Measurements from ENCODE around the gene ZNF592.
"Not testable (repeated sequence)": the region's sequence is repeated elsewhere in the genome, so short reads cannot be mapped to it uniquely, and the experiment has no call there.

The ZNF592 gene

GRCh38 chr15:84840255-84840654 lies 91.9 kb downstream of the ZNF592 start:
- H3K27ac ChIP-seq, result no peak overlapping the region
- H3K36me3 ChIP-seq, result no peaks in the 10 kb centered on the region
- no peak for TF ChIP-seq CTCF (IDR thresholded peaks at IDR 0.05)
- H3K4me3 ChIP-seq (ENCODE audit: low read depth in 1 of 2, low read length in 1 of 2), result no peak overlapping the region
- H3K27me3 ChIP-seq, result no peaks in the 10 kb centered on the region
- H3K9me3 ChIP-seq, result no peaks in the 10 kb centered on the region
- H3K4me1 ChIP-seq (ENCODE audit: control insufficient read depth in 1 of 2, insufficient read depth in 1 of 2, low read depth in 1 of 2, low read length in 1 of 2), result peaks cover 26 to 29% of the 10 kb centered on the region in 2 experiments

DNA sequence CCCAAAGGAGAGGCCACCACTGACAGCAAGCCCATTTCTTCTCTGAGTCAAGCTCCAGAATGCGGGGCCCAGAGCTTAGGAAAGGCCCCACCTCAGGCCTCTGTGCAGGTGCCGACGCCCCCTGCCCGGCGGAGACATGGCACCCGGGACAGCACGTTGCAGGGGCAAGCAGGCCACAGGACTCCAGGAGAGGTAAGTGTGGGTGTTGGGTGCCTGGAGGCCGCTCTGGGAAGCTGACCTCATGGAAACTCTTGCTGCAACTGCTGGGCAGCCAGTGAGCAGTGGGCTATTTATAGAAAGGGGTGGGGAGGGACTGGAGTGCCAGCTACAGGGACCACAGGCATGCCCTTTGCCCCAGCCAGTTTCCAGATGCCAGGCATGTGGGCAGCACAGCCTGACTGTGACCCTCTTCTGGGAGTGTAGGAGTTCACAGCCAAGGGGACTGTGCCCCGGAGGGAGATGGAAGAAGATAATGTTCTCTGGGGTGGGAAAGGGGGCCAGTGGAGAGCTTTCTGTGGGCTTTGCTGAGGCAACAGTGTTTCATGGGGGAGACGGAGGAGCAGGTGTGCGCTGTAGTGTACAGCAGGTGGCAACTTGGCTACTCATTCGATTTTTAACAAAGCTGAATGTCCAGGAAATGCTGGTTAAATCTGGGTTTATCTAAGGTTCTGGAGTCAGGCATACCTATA lies 92.5 kb downstream of the ZNF592 start:
- H3K27ac ChIP-seq, result no peak overlapping the region
- peaks cover 20 to 23% of the 10 kb centered on the region in 2 experiments for H3K4me1 ChIP-seq (ENCODE audit: control insufficient read depth in 1 of 2, insufficient read depth in 1 of 2, low read depth in 1 of 2, low read length in 1 of 2)
- no peaks in the 10 kb centered on the region for H3K36me3 ChIP-seq
- no peak for TF ChIP-seq CTCF (IDR thresholded peaks at IDR 0.05)
- H3K27me3 ChIP-seq, result no peaks in the 10 kb centered on the region
- H3K4me3 ChIP-seq (ENCODE audit: low read depth in 1 of 2, low read length in 1 of 2), result no peak overlapping the region
- no peaks in the 10 kb centered on the region for H3K9me3 ChIP-seq

DNA sequence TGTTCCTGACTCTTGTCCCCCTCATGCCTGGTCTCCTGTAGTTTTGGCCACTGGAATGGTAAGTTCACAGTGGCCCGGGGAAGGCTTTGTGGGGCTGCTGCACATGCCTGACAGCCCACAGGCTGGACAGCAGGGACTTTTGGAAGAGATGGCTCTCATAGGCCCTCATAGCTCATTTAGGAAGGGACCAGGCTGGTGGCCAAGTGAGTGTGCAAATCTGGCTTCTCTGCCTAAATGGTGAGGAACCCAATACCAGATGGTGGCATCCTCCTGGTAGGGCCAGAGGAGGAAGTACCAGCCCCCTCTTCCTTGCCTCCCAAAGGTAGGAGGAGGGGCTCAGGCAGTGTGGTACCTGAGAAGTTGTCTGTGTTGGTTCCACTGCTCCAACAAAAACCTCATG lies 94.4 kb downstream of the ZNF592 start:
- no peak for TF ChIP-seq CTCF (IDR thresholded peaks at IDR 0.05)
- no peak overlapping the region for H3K4me3 ChIP-seq (ENCODE audit: low read depth in 1 of 2, low read length in 1 of 2)

GRCh38 chr15:84844964-84845363 lies 96.6 kb downstream of the ZNF592 start:
- no peaks in the 10 kb centered on the region for H3K4me1 ChIP-seq (ENCODE audit: control insufficient read depth in 1 of 2, insufficient read depth in 1 of 2, low read depth in 1 of 2, low read length in 1 of 2)
- H3K27me3 ChIP-seq, result no peaks in the 10 kb centered on the region
- H3K36me3 ChIP-seq, result no peaks in the 10 kb centered on the region
- no peak overlapping the region for H3K4me3 ChIP-seq (ENCODE audit: low read depth in 1 of 2, low read length in 1 of 2)
- no peak for TF ChIP-seq CTCF (IDR thresholded peaks at IDR 0.05)
- no peak overlapping the region for H3K27ac ChIP-seq
- H3K9me3 ChIP-seq, result no peaks in the 10 kb centered on the region

More for the DNA sequence above, 94.4 kb downstream of the ZNF592 start:
- H3K9me3 ChIP-seq, result no peaks in the 10 kb centered on the region
- no peak overlapping the region for H3K27ac ChIP-seq
- peaks cover under 1 to 4% of the 10 kb centered on the region in 2 experiments for H3K4me1 ChIP-seq (ENCODE audit: control insufficient read depth in 1 of 2, insufficient read depth in 1 of 2, low read depth in 1 of 2, low read length in 1 of 2)
- no peaks in the 10 kb centered on the region for H3K27me3 ChIP-seq
- H3K36me3 ChIP-seq, result no peaks in the 10 kb centered on the region

DNA sequence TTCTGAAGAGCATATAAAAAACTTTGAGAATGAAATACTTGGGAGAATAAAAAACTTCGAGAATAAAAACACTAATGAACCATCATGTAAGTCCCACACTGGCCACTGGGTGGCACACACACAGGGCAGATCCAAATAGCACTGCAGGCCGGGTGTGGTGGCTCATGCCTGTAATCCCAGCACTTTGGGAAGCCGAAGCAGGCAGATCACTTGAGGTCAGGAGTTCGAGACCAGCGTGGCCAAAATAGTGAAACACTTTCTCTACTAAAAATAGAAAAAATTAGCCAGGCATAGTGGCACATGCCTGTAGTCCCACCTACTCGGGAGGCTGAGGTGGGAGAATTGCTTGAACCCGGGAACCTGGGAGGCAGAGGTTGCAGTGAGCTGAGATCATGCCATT lies 97.2 kb downstream of the ZNF592 start:
- TF ChIP-seq CTCF (IDR thresholded peaks at IDR 0.05), result peak; percentile 71
- not testable (repeated sequence) for H3K27me3 ChIP-seq; H3K9me3 ChIP-seq; H3K4me3 ChIP-seq (ENCODE audit: low read depth in 1 of 2, low read length in 1 of 2); H3K36me3 ChIP-seq; H3K27ac ChIP-seq; H3K4me1 ChIP-seq (ENCODE audit: control insufficient read depth in 1 of 2, insufficient read depth in 1 of 2, low read depth in 1 of 2, low read length in 1 of 2)
